Measurements from ENCODE around the gene WLS. TPM values are rescaled to one million over a fixed set of nuclear protein-coding genes. Genes with fewer than 3 reads are reported as not detected.

Gene WLS
- polyA plus RNA-seq, 2 donors: 29.4 to 52.5 TPM

- WGBS, 2 donors: 58 to 79% methylated on average over 2 of the region's 2 CpGs
- no peaks in the 10 kb centered on the region for H3K9me3 ChIP-seq (ENCODE audit: control insufficient read depth in 2 of 2, insufficient read depth in 1 of 2, low read depth in 1 of 2, low read length in 1 of 2)
- H3K4me1 ChIP-seq (ENCODE audit: control insufficient read depth in 2 of 2, insufficient read depth in 2 of 2, low read length in 1 of 2): no peaks in the 10 kb centered on the region
- no peak overlapping the region for H3K27ac ChIP-seq (ENCODE audit: low read depth in 2 of 2, low read length in 1 of 2)
- no peak overlapping the region for H3K4me3 ChIP-seq (ENCODE audit: low read depth in 1 of 2, low read length in 2 of 2)
- H3K27me3 ChIP-seq (ENCODE audit: control insufficient read depth in 1 of 2, insufficient read depth in 2 of 2, low read length in 2 of 2): no peaks in the 10 kb centered on the region
- peaks cover 4 to 10% of the 10 kb centered on the region in 2 donors for H3K36me3 ChIP-seq (ENCODE audit: control insufficient read depth in 2 of 2, insufficient read depth in 2 of 2, low read length in 1 of 2)
These were observed 96.1 kb downstream of the WLS start for GRCh38 chr1:68136187-68136586.

- Histone ChIP-seq H3K9me3 (ENCODE audit: control insufficient read depth in 2 of 2, insufficient read depth in 1 of 2, low read depth in 1 of 2, low read length in 1 of 2) (no peaks in the 10 kb centered on the region), H3K36me3 (ENCODE audit: control insufficient read depth in 2 of 2, insufficient read depth in 2 of 2, low read length in 1 of 2) (peaks cover 2 to 4% of the 10 kb centered on the region in 2 donors), H3K27ac (ENCODE audit: low read depth in 2 of 2, low read length in 1 of 2) (no peak overlapping the region), H3K4me1 (ENCODE audit: control insufficient read depth in 2 of 2, insufficient read depth in 2 of 2, low read length in 1 of 2) (no peaks in the 10 kb centered on the region), H3K4me3 (ENCODE audit: low read depth in 1 of 2, low read length in 2 of 2) (no peak overlapping the region), H3K27me3 (ENCODE audit: control insufficient read depth in 1 of 2, insufficient read depth in 2 of 2, low read length in 2 of 2) (no peaks in the 10 kb centered on the region)
- 88 to 93% methylated on average over 8 of the region's 8 CpGs for WGBS, 2 donors
These were observed 99.7 kb downstream of the WLS start for GRCh38 chr1:68132426-68133130.

- no peaks in the 10 kb centered on the region for H3K27me3 ChIP-seq (ENCODE audit: control insufficient read depth in 1 of 2, insufficient read depth in 2 of 2, low read length in 2 of 2)
- H3K36me3 ChIP-seq (ENCODE audit: control insufficient read depth in 2 of 2, insufficient read depth in 2 of 2, low read length in 1 of 2): no peaks in the 10 kb centered on the region
- 93 to 97% methylated on average over 3 of the region's 3 CpGs for WGBS, 2 donors
- H3K4me3 ChIP-seq (ENCODE audit: low read depth in 1 of 2, low read length in 2 of 2): no peak overlapping the region
- no peaks in the 10 kb centered on the region for H3K9me3 ChIP-seq (ENCODE audit: control insufficient read depth in 2 of 2, insufficient read depth in 1 of 2, low read depth in 1 of 2, low read length in 1 of 2)
- no peak overlapping the region for H3K27ac ChIP-seq (ENCODE audit: low read depth in 2 of 2, low read length in 1 of 2)
- H3K4me1 ChIP-seq (ENCODE audit: control insufficient read depth in 2 of 2, insufficient read depth in 2 of 2, low read length in 1 of 2): no peaks in the 10 kb centered on the region
These were observed 101.1 kb downstream of the WLS start for GRCh38 chr1:68131261-68131660.

- Histone ChIP-seq H3K36me3 (ENCODE audit: control insufficient read depth in 2 of 2, insufficient read depth in 2 of 2, low read length in 1 of 2) (peaks cover 0 to 1% of the 10 kb centered on the region in 2 donors), H3K27me3 (ENCODE audit: control insufficient read depth in 1 of 2, insufficient read depth in 2 of 2, low read length in 2 of 2) (no peaks in the 10 kb centered on the region), H3K4me1 (ENCODE audit: control insufficient read depth in 2 of 2, insufficient read depth in 2 of 2, low read length in 1 of 2) (no peaks in the 10 kb centered on the region), H3K27ac (ENCODE audit: low read depth in 2 of 2, low read length in 1 of 2) (no peak overlapping the region), H3K4me3 (ENCODE audit: low read depth in 1 of 2, low read length in 2 of 2) (no peak overlapping the region), H3K9me3 (ENCODE audit: control insufficient read depth in 2 of 2, insufficient read depth in 1 of 2, low read depth in 1 of 2, low read length in 1 of 2) (no peaks in the 10 kb centered on the region)
- WGBS, 2 donors: 74 to 76% methylated on average over 6 of the region's 6 CpGs
These were observed 102.6 kb downstream of the WLS start for GRCh38 chr1:68129536-68130250.

- Histone ChIP-seq H3K36me3 (ENCODE audit: control insufficient read depth in 2 of 2, insufficient read depth in 2 of 2, low read length in 1 of 2) (peaks cover 0 to 1% of the 10 kb centered on the region in 2 donors), H3K9me3 (ENCODE audit: control insufficient read depth in 2 of 2, insufficient read depth in 1 of 2, low read depth in 1 of 2, low read length in 1 of 2) (no peaks in the 10 kb centered on the region), H3K27me3 (ENCODE audit: control insufficient read depth in 1 of 2, insufficient read depth in 2 of 2, low read length in 2 of 2) (no peaks in the 10 kb centered on the region), H3K27ac (ENCODE audit: low read depth in 2 of 2, low read length in 1 of 2) (no peak overlapping the region), H3K4me3 (ENCODE audit: low read depth in 1 of 2, low read length in 2 of 2) (no peak overlapping the region), H3K4me1 (ENCODE audit: control insufficient read depth in 2 of 2, insufficient read depth in 2 of 2, low read length in 1 of 2) (no peaks in the 10 kb centered on the region)
- WGBS, 2 donors: 71 to 76% methylated on average over 10 of the region's 10 CpGs
These were observed 103.5 kb downstream of the WLS start for GRCh38 chr1:68128820-68129219.

GRCh38 chr1:68128157-68128556, 104.2 kb downstream of the WLS start:
- no peaks in the 10 kb centered on the region for H3K9me3 ChIP-seq (ENCODE audit: control insufficient read depth in 2 of 2, insufficient read depth in 1 of 2, low read depth in 1 of 2, low read length in 1 of 2)
- no peaks in the 10 kb centered on the region for H3K27me3 ChIP-seq (ENCODE audit: control insufficient read depth in 1 of 2, insufficient read depth in 2 of 2, low read length in 2 of 2)
- H3K27ac ChIP-seq (ENCODE audit: low read depth in 2 of 2, low read length in 1 of 2): peak overlapping the region in 1 of 2 donors; percentile 33
- H3K4me3 ChIP-seq (ENCODE audit: low read depth in 1 of 2, low read length in 2 of 2): no peak overlapping the region
- WGBS, 2 donors: 16 to 17% methylated on average over 1 of the region's 1 CpG
- H3K36me3 ChIP-seq (ENCODE audit: control insufficient read depth in 2 of 2, insufficient read depth in 2 of 2, low read length in 1 of 2): peaks cover 0 to 4% of the 10 kb centered on the region in 2 donors
- H3K4me1 ChIP-seq (ENCODE audit: control insufficient read depth in 2 of 2, insufficient read depth in 2 of 2, low read length in 1 of 2): no peaks in the 10 kb centered on the region

GRCh38 chr1:68121536-68121935, 110.8 kb downstream of the WLS start:
- Histone ChIP-seq H3K9me3 (ENCODE audit: control insufficient read depth in 2 of 2, insufficient read depth in 1 of 2, low read depth in 1 of 2, low read length in 1 of 2) (no peaks in the 10 kb centered on the region), H3K27ac (ENCODE audit: low read depth in 2 of 2, low read length in 1 of 2) (peak overlapping the region in 1 of 2 donors; percentile 57), H3K4me3 (ENCODE audit: low read depth in 1 of 2, low read length in 2 of 2) (no peak overlapping the region), H3K27me3 (ENCODE audit: control insufficient read depth in 1 of 2, insufficient read depth in 2 of 2, low read length in 2 of 2) (no peaks in the 10 kb centered on the region), H3K4me1 (ENCODE audit: control insufficient read depth in 2 of 2, insufficient read depth in 2 of 2, low read length in 1 of 2) (no peaks in the 10 kb centered on the region), H3K36me3 (ENCODE audit: control insufficient read depth in 2 of 2, insufficient read depth in 2 of 2, low read length in 1 of 2) (peaks cover 0 to 4% of the 10 kb centered on the region in 2 donors)
- WGBS, 2 donors: 58 to 64% methylated on average over 4 of the region's 4 CpGs

GRCh38 chr1:68120136-68120791, 112.1 kb downstream of the WLS start:
- Histone ChIP-seq H3K4me1 (ENCODE audit: control insufficient read depth in 2 of 2, insufficient read depth in 2 of 2, low read length in 1 of 2) (no peaks in the 10 kb centered on the region), H3K4me3 (ENCODE audit: low read depth in 1 of 2, low read length in 2 of 2) (no peak overlapping the region), H3K9me3 (ENCODE audit: control insufficient read depth in 2 of 2, insufficient read depth in 1 of 2, low read depth in 1 of 2, low read length in 1 of 2) (no peaks in the 10 kb centered on the region), H3K27ac (ENCODE audit: low read depth in 2 of 2, low read length in 1 of 2) (peak overlapping the region in 1 of 2 donors; percentile 52), H3K27me3 (ENCODE audit: control insufficient read depth in 1 of 2, insufficient read depth in 2 of 2, low read length in 2 of 2) (no peaks in the 10 kb centered on the region), H3K36me3 (ENCODE audit: control insufficient read depth in 2 of 2, insufficient read depth in 2 of 2, low read length in 1 of 2) (peaks cover 0 to 2% of the 10 kb centered on the region in 2 donors)
- 45 to 50% methylated on average over 7 of the region's 7 CpGs for WGBS, 2 donors

- Histone ChIP-seq H3K27me3 (ENCODE audit: control insufficient read depth in 1 of 2, insufficient read depth in 2 of 2, low read length in 2 of 2) (no peaks in the 10 kb centered on the region), H3K27ac (ENCODE audit: low read depth in 2 of 2, low read length in 1 of 2) (no peak overlapping the region), H3K4me1 (ENCODE audit: control insufficient read depth in 2 of 2, insufficient read depth in 2 of 2, low read length in 1 of 2) (no peaks in the 10 kb centered on the region), H3K36me3 (ENCODE audit: control insufficient read depth in 2 of 2, insufficient read depth in 2 of 2, low read length in 1 of 2) (peaks cover 0 to 2% of the 10 kb centered on the region in 2 donors), H3K4me3 (ENCODE audit: low read depth in 1 of 2, low read length in 2 of 2) (no peak overlapping the region), H3K9me3 (ENCODE audit: control insufficient read depth in 2 of 2, insufficient read depth in 1 of 2, low read depth in 1 of 2, low read length in 1 of 2) (no peaks in the 10 kb centered on the region)
- WGBS, 2 donors: 84 to 86% methylated on average over 4 of the region's 4 CpGs
These were observed 112.9 kb downstream of the WLS start for GRCh38 chr1:68119445-68119844.
